Raji (cell line): ENCODE results near the gene ECT2L.

Experiments used
- POLR2A ChIP-seq: IDR thresholded peaks from 2 replicates; pipeline ENCODE4 v1.6.1; 2011; ENCODE audit warnings: low read depth, low read length, control low read depth; ENCODE audit not compliant: insufficient read depth

Gene ECT2L

DNA sequence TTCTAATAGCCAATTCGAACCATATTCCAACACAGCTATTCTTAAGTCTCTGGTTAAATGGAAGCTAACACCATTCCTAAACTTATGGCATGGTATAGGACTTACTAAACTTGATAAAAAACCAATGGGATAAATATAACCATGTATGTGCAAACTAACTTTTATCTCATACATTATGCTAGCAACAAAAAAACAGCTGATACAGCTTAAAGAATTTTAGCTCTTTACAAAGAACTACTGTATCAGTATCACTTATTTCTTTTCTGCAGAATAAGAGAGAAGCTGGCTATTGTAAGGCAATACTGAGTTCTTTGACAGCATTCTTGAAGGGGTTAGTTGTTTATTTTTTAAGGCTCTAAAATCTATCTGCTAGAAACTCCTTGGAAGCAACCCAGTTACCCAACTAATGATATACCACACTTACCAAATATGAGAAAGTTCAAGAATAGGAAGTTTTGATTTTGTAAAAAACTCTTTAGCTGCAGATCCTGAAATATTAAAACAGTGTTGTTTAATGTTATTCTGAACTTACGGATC, 147.3 kb downstream of the ECT2L start:
- no peak for TF ChIP-seq POLR2A

DNA sequence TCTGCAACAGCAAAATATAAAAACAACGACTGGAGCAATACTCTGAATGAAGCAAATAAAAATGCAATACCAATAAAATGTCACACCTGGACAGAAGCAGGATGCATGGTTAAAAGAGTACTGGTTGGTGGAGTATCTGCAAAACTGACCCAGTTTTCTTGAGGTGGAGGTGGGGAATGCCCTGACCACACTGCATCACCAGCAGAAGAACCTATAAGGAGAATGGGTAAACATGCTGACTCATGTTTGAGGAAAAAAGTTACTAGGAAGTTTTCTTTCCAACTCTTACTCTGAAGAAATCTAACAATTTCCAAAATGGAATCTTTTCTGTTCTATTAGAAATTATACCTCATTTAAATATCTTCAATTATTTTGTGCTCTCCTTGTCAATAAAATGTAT, 148.5 kb downstream of the ECT2L start:
- no peak for TF ChIP-seq POLR2A

GRCh38 chr6:138945354-138945753, 149.5 kb downstream of the ECT2L start:
- TF ChIP-seq POLR2A, result no peak

- TF ChIP-seq POLR2A, result no peak
These were observed 152.1 kb downstream of the ECT2L start for GRCh38 chr6:138948004-138948403.

DNA sequence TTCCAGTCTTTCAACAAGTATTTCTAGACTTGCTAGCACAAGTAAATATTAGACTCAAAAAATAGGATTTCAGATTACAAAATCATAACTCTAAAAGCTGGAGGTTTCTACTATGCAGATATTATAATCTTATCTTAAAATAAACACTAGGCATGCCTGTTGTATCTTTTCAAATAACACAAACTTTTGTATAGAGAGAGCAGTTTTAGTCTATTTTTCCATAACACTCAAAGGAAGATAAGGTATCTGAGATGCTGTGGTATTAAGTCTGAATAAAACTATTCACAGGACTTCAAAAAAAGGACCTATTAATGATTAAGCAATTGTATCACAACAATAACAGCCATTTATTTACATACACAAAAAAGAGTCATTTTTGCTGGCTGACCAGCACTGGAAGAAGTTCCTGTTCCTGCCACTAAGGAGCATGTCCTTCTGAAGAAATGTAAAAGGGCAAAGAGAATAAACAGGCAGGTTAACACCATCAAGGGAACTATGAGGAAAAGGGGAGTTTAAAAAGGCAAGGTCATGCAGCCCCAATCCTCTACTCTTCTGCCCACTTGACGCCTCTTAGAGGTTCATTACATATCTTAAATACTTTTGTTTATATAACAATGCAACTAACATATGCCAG, 152.8 kb downstream of the ECT2L start:
- no peak for TF ChIP-seq POLR2A

- no peak for TF ChIP-seq POLR2A
These were observed 157.6 kb downstream of the ECT2L start for GRCh38 chr6:138953451-138953850.
